Parathyroid adenoma (tissue), 2 donors: ENCODE results near the gene ROBO1.

Experiments
- H2AFZ ChIP-seq: fragments of 300-600 bp; sonication (generic); one replicate; pipeline ENCODE4 v1.7.0; 2017; ENCODE audit warnings: antibody characterized with exemption, mild to moderate bottlenecking
- H3K27ac ChIP-seq: fragments of 300-600 bp; sonication (generic); one replicate; pipeline ENCODE4 v1.7.0; 2017
- H3K27me3 ChIP-seq: fragments of 300-600 bp; sonication (generic); one replicate; pipeline ENCODE4 v1.7.0; 2017; ENCODE audit warnings: low read length; ENCODE audit not compliant: control insufficient read depth, insufficient read depth
- H3K36me3 ChIP-seq: fragments of 300-600 bp; sonication (generic); one replicate; pipeline ENCODE4 v1.7.0; 2017; ENCODE audit warnings: low read length; ENCODE audit not compliant: control insufficient read depth, insufficient read depth
- H3K4me1 ChIP-seq: fragments of 300-600 bp; sonication (generic); one replicate; pipeline ENCODE4 v1.7.0; 2017; ENCODE audit warnings: control low read depth
- H3K4me2 ChIP-seq: fragments of 300-600 bp; sonication (generic); one replicate; pipeline ENCODE4 v1.7.0; 2017; ENCODE audit warnings: low read length
- H3K4me3 ChIP-seq: fragments of 300-600 bp; sonication (generic); one replicate; pipeline ENCODE4 v1.7.0; 2017; ENCODE audit warnings: low read depth, low read length
- H3K79me2 ChIP-seq: fragments of 300-600 bp; sonication (generic); one replicate; pipeline ENCODE4 v1.7.0; 2017; ENCODE audit warnings: control low read depth
- H3K9ac ChIP-seq: fragments of 300-600 bp; sonication (generic); one replicate; pipeline ENCODE4 v1.7.0; 2017; ENCODE audit warnings: mild to moderate bottlenecking
- H3K9me3 ChIP-seq: fragments of 300-600 bp; sonication (generic); one replicate; pipeline ENCODE4 v1.7.0; 2017; ENCODE audit warnings: low read length; ENCODE audit not compliant: control insufficient read depth
- CTCF ChIP-seq: fragments of 300-600 bp; sonication (generic); IDR thresholded peaks from one replicate; pipeline ENCODE4 v1.7.0; 2017; ENCODE audit warnings: antibody characterized with exemption, mild to moderate bottlenecking
- donor health status: primary hyperparathyroidism.

Gene ROBO1

GRCh38 chr3:79560698-79561097 lies 207.1 kb downstream of the ROBO1 start:
- Histone ChIP-seq H3K4me3 (no peak overlapping the region), H3K9me3 (no peaks in the 10 kb centered on the region), H3K27ac (no peak overlapping the region), H2AFZ (no peak overlapping the region), H3K36me3 (no peaks in the 10 kb centered on the region), H3K4me2 (no peak overlapping the region), H3K4me1 (no peaks in the 10 kb centered on the region), H3K27me3 (no peaks in the 10 kb centered on the region), H3K9ac (no peak overlapping the region), H3K79me2 (no peaks in the 10 kb centered on the region)
- no peak for TF ChIP-seq CTCF

- H3K9ac ChIP-seq: no peak overlapping the region
- H3K9me3 ChIP-seq: no peaks in the 10 kb centered on the region
- no peak for TF ChIP-seq CTCF
Measured at GRCh38 chr3:79558943-79559342, 208.9 kb downstream of the ROBO1 start.

GRCh38 chr3:79555655-79556054 lies 212.1 kb downstream of the ROBO1 start:
- Histone ChIP-seq H3K27me3 (no peaks in the 10 kb centered on the region), H2AFZ (no peak overlapping the region), H3K27ac (no peak overlapping the region), H3K4me3 (no peak overlapping the region), H3K9me3 (no peaks in the 10 kb centered on the region), H3K9ac (no peak overlapping the region), H3K36me3 (no peaks in the 10 kb centered on the region), H3K79me2 (no peaks in the 10 kb centered on the region), H3K4me2 (no peak overlapping the region), H3K4me1 (no peaks in the 10 kb centered on the region)
- no peak for TF ChIP-seq CTCF

More at GRCh38 chr3:79558943-79559342, 208.9 kb downstream of the ROBO1 start:
- no peaks in the 10 kb centered on the region for H3K27me3 ChIP-seq
- no peaks in the 10 kb centered on the region for H3K36me3 ChIP-seq
- no peak overlapping the region for H2AFZ ChIP-seq
- no peak overlapping the region for H3K4me3 ChIP-seq
- no peak overlapping the region for H3K4me2 ChIP-seq
- H3K79me2 ChIP-seq: no peaks in the 10 kb centered on the region
- no peaks in the 10 kb centered on the region for H3K4me1 ChIP-seq
- no peak overlapping the region for H3K27ac ChIP-seq

- no peak overlapping the region for H3K27ac ChIP-seq
- H3K79me2 ChIP-seq: no peaks in the 10 kb centered on the region
- no peak overlapping the region for H2AFZ ChIP-seq
- no peaks in the 10 kb centered on the region for H3K4me1 ChIP-seq
- no peaks in the 10 kb centered on the region for H3K27me3 ChIP-seq
- TF ChIP-seq CTCF: no peak
- H3K9me3 ChIP-seq: no peaks in the 10 kb centered on the region
- no peaks in the 10 kb centered on the region for H3K36me3 ChIP-seq
- no peak overlapping the region for H3K4me3 ChIP-seq
- H3K4me2 ChIP-seq: no peak overlapping the region
- H3K9ac ChIP-seq: no peak overlapping the region
Measured at GRCh38 chr3:79551997-79552396, 215.8 kb downstream of the ROBO1 start.

- H3K9ac ChIP-seq: no peak overlapping the region
- H2AFZ ChIP-seq: no peak overlapping the region
- no peaks in the 10 kb centered on the region for H3K4me1 ChIP-seq
- no peaks in the 10 kb centered on the region for H3K27me3 ChIP-seq
- no peak overlapping the region for H3K4me2 ChIP-seq
- no peaks in the 10 kb centered on the region for H3K79me2 ChIP-seq
- H3K4me3 ChIP-seq: no peak overlapping the region
- H3K36me3 ChIP-seq: no peaks in the 10 kb centered on the region
- no peak for TF ChIP-seq CTCF
- H3K9me3 ChIP-seq: no peaks in the 10 kb centered on the region
- no peak overlapping the region for H3K27ac ChIP-seq
Measured at GRCh38 chr3:79551321-79551892, 216.4 kb downstream of the ROBO1 start.
